Mammary epithelial cell (primary cell): ENCODE measurements around the gene STOX2.

Source experiments
- CTCF ChIP-seq, 2 donors: IDR thresholded peaks in 1 of 2; conservative IDR thresholded peaks in 1 of 2; 2 replicates each; pipeline ENCODE4 v1.5.1; 2011 to 2012; ENCODE audit warnings: inconsistent platforms in 2 of 2, low read length in 2 of 2, mild to moderate bottlenecking in 2 of 2, control low read depth in 1 of 2, low read depth in 1 of 2; ENCODE audit not compliant: insufficient read depth in 1 of 2; ENCODE audit errors: extremely low read depth in 1 of 2
- EZH2 ChIP-seq: IDR thresholded peaks from 2 replicates; pipeline ENCODE4 v1.6.1; 2012; ENCODE audit warnings: low read length, inconsistent platforms, borderline replicate concordance

GRCh38 chr4:183985786-183986185 is 80.7 kb downstream of the STOX2 start:
- TF ChIP-seq CTCF (conservative IDR thresholded peaks at IDR 0.05 in 1 of 2, IDR thresholded peaks at IDR 0.05 in 1 of 2; ENCODE audit: extremely low read depth in 1 of 2, insufficient read depth in 1 of 2, low read depth in 1 of 2, low read length in 2 of 2), result no peak
- no peak for TF ChIP-seq EZH2
